HepG2 (cell line): Measurements from ENCODE around the gene UNC119B. TPM values are rescaled to one million over a fixed set of nuclear protein-coding genes. Genes with fewer than 3 reads are reported as not detected.

ENCODE experiments used
- ATAC-seq: fragments of 200-7000 bp; cut with Tn5 transposase; 3 replicates; pipeline ENCODE4 v1.9.1; 2020; ENCODE audit warnings: mild to moderate bottlenecking, moderate library complexity
- BruUV-seq: library from RNA; stranded (reverse); fragments of 400-500 nt; replicated peaks from 2 replicates; lab custom pipeline; 2021; lab: Mats Ljungman, UMichigan
- CTCF ChIA-PET: fragments of 300-600 bp; formaldehyde crosslinking; extraction: SDS; loops from one replicate; lab custom pipeline; 2021; ENCODE audit warnings: low total read pairs, inconsistent platforms, low intra/inter-chr PET ratio; lab: Yijun Ruan, JAX
- POLR2A ChIA-PET: fragments of 350-600 bp; sonication (Branson Sonifier 250); formaldehyde crosslinking; loops from one replicate; lab custom pipeline; 2020; ENCODE audit warnings: antibody characterized with exemption, inconsistent platforms; lab: Yijun Ruan, JAX
- DNase-seq: peaks from one replicate; pipeline ENCODE4 v3.0.0-alpha.2; 2015; ENCODE audit warnings: low spot score
- FAIRE-seq: peaks from 3 replicates; lab custom pipeline; 2011; peaks lifted over from hg19 to GRCh38; lab: Jason Lieb, UNC
- H2AFZ ChIP-seq: one replicate; pipeline ENCODE4 v1.6.1; 2011; ENCODE audit warnings: low read length, inconsistent platforms
- H3K27ac ChIP-seq: fragments of 300-600 bp; 3 replicates; pipeline ENCODE4 v1.8.0; 2011; ENCODE audit warnings: mixed run types, mild to moderate bottlenecking, mixed read lengths, low read length, inconsistent platforms; ENCODE audit not compliant: insufficient read depth; ENCODE audit errors: extremely low read length
- H3K27me3 ChIP-seq, 2 experiments: fragments of 200-600 bp in 1 of 2; 2 replicates in 1 of 2; 3 replicates in 1 of 2; pipeline versions ENCODE4 v1.6.0 to v1.8.0; 2011; ENCODE audit warnings: low read length in 2 of 2, mild to moderate bottlenecking in 2 of 2, moderate library complexity in 2 of 2, inconsistent platforms in 1 of 2; ENCODE audit not compliant: insufficient read depth in 2 of 2, control insufficient read depth in 1 of 2
- H3K36me3 ChIP-seq, 2 experiments: fragments of 200-600 bp in 1 of 2; replicated peaks in 1 of 2; 2 replicates in 1 of 2; 3 replicates in 1 of 2; pipeline versions ENCODE4 v1.5.1 to v1.8.0; 2011; ENCODE audit warnings: low read length in 2 of 2, inconsistent platforms in 1 of 2; ENCODE audit not compliant: insufficient read depth in 2 of 2, control insufficient read depth in 1 of 2
- H3K4me1 ChIP-seq: 2 replicates; pipeline ENCODE4 v1.5.1; 2012; ENCODE audit warnings: low read length, inconsistent platforms; ENCODE audit not compliant: insufficient read depth
- H3K4me2 ChIP-seq: 2 replicates; pipeline ENCODE4 v1.6.0; 2011; ENCODE audit warnings: low read depth, low read length, inconsistent platforms
- H3K4me3 ChIP-seq, 3 experiments: fragments of 200-600 bp in 1 of 3; sonication (generic), shearing (Covaris generic) in 1 of 3; replicated peaks in 1 of 3; 2 replicates each; pipeline ENCODE4 v1.5.1; 2011 to 2016; ENCODE audit warnings: low read length in 3 of 3, inconsistent platforms in 2 of 3, low read depth in 2 of 3, mild to moderate bottlenecking in 2 of 3, control low read depth in 1 of 3, mixed read lengths in 1 of 3; ENCODE audit not compliant: insufficient read depth in 1 of 3
- H3K79me2 ChIP-seq: one replicate; pipeline ENCODE4 v1.6.1; 2011; ENCODE audit warnings: low read length, inconsistent platforms; ENCODE audit not compliant: insufficient read depth
- H3K9ac ChIP-seq: 2 replicates; pipeline ENCODE4 v1.6.0; 2011; ENCODE audit warnings: mild to moderate bottlenecking, low read depth, low read length, inconsistent platforms; ENCODE audit not compliant: insufficient read depth
- H3K9me3 ChIP-seq: 2 replicates; pipeline ENCODE4 v1.5.1; 2012; ENCODE audit warnings: mild to moderate bottlenecking, low read length
- H4K20me1 ChIP-seq: 2 replicates; pipeline ENCODE4 v1.6.0; 2011; ENCODE audit warnings: inconsistent platforms, mild to moderate bottlenecking, low read length, moderate library complexity; ENCODE audit not compliant: insufficient read depth
- CREB1 ChIP-seq, 2 experiments: fragments of 450-650 bp in 1 of 2; IDR thresholded peaks; 2 replicates each; pipeline ENCODE4 v1.6.1; 2016 to 2017; ENCODE audit warnings: control low read depth in 1 of 2, mild to moderate bottlenecking in 1 of 2, missing compliant biosample characterization in 1 of 2, missing genetic modification characterization in 1 of 2
- CTCF ChIP-seq: sonication (generic); formaldehyde crosslinking; IDR thresholded peaks from 2 replicates; pipeline ENCODE4 v1.5.0; 2020; ENCODE audit warnings: mild to moderate bottlenecking, missing genetic modification reagents, moderate library complexity
- ERF ChIP-seq: IDR thresholded peaks from 2 replicates; pipeline ENCODE4 v1.6.1; 2018; ENCODE audit warnings: missing biosample characterization, missing genetic modification reagents
- MED13 ChIP-seq: sonication (generic); formaldehyde crosslinking; IDR thresholded peaks from 2 replicates; pipeline ENCODE4 v1.5.0; 2020; ENCODE audit warnings: missing genetic modification reagents
- TARDBP ChIP-seq: sonication (generic); formaldehyde crosslinking; IDR thresholded peaks from 2 replicates; pipeline ENCODE4 v1.8.0; 2022; ENCODE audit warnings: mild to moderate bottlenecking, missing genetic modification reagents
- ZNF263 ChIP-seq: sonication (generic); formaldehyde crosslinking; IDR thresholded peaks from 2 replicates; pipeline ENCODE4 v1.4.0; 2020; ENCODE audit warnings: missing genetic modification reagents
- ZNF33B ChIP-seq: sonication (generic); formaldehyde crosslinking; IDR thresholded peaks from 2 replicates; pipeline ENCODE4 v1.5.1; 2020; ENCODE audit warnings: mild to moderate bottlenecking, missing genetic modification reagents
- ZNF609 ChIP-seq: sonication (generic); formaldehyde crosslinking; IDR thresholded peaks from 2 replicates; pipeline ENCODE4 v1.4.0; 2020; ENCODE audit warnings: mild to moderate bottlenecking, missing genetic modification reagents, borderline replicate concordance
- ZNF772 ChIP-seq: sonication (generic); formaldehyde crosslinking; IDR thresholded peaks from 2 replicates; pipeline ENCODE4 v1.5.0; 2020; ENCODE audit warnings: mild to moderate bottlenecking, missing genetic modification reagents
- ZNF784 ChIP-seq: sonication (generic); formaldehyde crosslinking; IDR thresholded peaks from 2 replicates; pipeline ENCODE4 v1.5.1; 2020; ENCODE audit warnings: missing genetic modification reagents, mild to moderate bottlenecking, borderline replicate concordance
- WGBS: methylation state at CpG from one replicate; pipeline ENCODE4 v1.1.6; 2017; ENCODE audit warnings: low lambda C conversion rate; 5-methylcytosine and 5-hydroxymethylcytosine counted together
- in situ Hi-C: cut with HindIII; loops from 2 replicates; pipeline ENCODE4 v1.10.0; 2017; ENCODE audit warnings: low pct_unique_long_range_greater_than_20kb; ENCODE audit not compliant: extremely low pct_ligation_motif_present
- intact Hi-C: fragments of 100-400 bp; cut with micrococcal nuclease; formaldehyde crosslinking; loops from one replicate; pipeline ENCODE4 v1.10.0; 2022; ENCODE audit not compliant: unreplicated experiment
- polyA plus RNA-seq, 8 experiments: library from polyadenylated mRNA; depleted of rRNA in 3 of 8; stranded (reverse) in 7 of 8; unstranded in 1 of 8; fragments of >200 nt; fragmentation: Illumina TruSeq in 4 of 8; extraction: Trizol in 4 of 8; gene quantifications; 2 replicates each; pipeline versions ENCODE4 v1.2.1 to v1.2.3, GENCODE V29; 2011 to 2016; ENCODE audit warnings: low read depth in 4 of 8, missing spikeins in 1 of 8, mixed read lengths in 1 of 8; ENCODE audit not compliant: insufficient read depth in 1 of 8
- total RNA-seq, 5 experiments: library from RNA; depleted of rRNA; stranded (reverse); fragments of >200 nt; fragmentation: Illumina TruSeq; extraction: Trizol; gene quantifications; 2 replicates each; pipeline ENCODE4 v1.2.3, GENCODE V29; 2016; ENCODE audit warnings: low read depth in 1 of 5

Gene UNC119B
- total and polyA plus RNA-seq, 2 of the 13 experiments (the other 11 are each of a cell fraction or from before 2014, with no cell fraction given) = 19.6 to 19.7 TPM

- TF ChIP-seq CREB1 (IDR thresholded peaks at IDR 0.05) (no peak), CREB1 (CRISPR knock-in tag; IDR thresholded peaks at IDR 0.05) (peak; percentile 86)
Observed at GRCh38 chr12:120686151-120686689, 24.0 kb upstream of the UNC119B start (continued).

- H3K9ac ChIP-seq = peak within 1 kb of the TSS; percentile 85
- H3K36me3 ChIP-seq = no peaks in the 10 kb centered on the region
- peak within 1 kb of the TSS; percentile 71 for H2AFZ ChIP-seq
- no peaks in the 10 kb centered on the region for H3K9me3 ChIP-seq
- in situ Hi-C loops (no loop called here), intact Hi-C loops (loop anchor here (5.0 kb wide), 2 partner anchors 40 to 1390 kb away; partner anchors contain the start of gene MLXIP)
- ATAC-seq = peak; percentile 87
- POLR2A ChIA-PET = interaction anchor here (0.6 to 1.4 kb wide), 8 partner anchors 23 to 294 kb away, joined by 3 to 4 read pairs (median 3); partner anchors contain the start of genes HNF1A, POP5 and UNC119B
- CTCF ChIA-PET = no interaction called here
- peaks cover 23% of the 10 kb centered on the region for H4K20me1 ChIP-seq
- H3K27me3 ChIP-seq = no peaks in the 10 kb centered on the region
- no TSS peak for BruUV-seq
- H3K4me1 ChIP-seq = peaks cover 51% of the 10 kb centered on the region
- H3K27ac ChIP-seq = peak within 1 kb of the TSS; percentile 94
- H3K4me3 ChIP-seq = peak within 1 kb of the TSS; percentile 83 to 91 (median 86)
- peaks cover 48% of the 10 kb centered on the region for H3K79me2 ChIP-seq
- peak; percentile 94 for DNase-seq
- peak within 1 kb of the TSS; percentile 98 for H3K4me2 ChIP-seq
- 0% methylated on average over 3 of the region's 84 CpGs for WGBS
- FAIRE-seq = no peak
- TF ChIP-seq ERF (peak; percentile 64; the same call in 1 of the 2 replicates), ZNF33B (peak; percentile 19; the same call in 1 of the 2 replicates), CTCF (CRISPR knock-in tag) (peak; percentile 59), ZNF772 (CRISPR knock-in tag) (peak; percentile 51; the same call in 1 of the 2 replicates), TARDBP (peak; percentile 95), MED13 (peak; percentile 85; the same call in 1 of the 2 replicates), ZNF784 (CRISPR knock-in tag) (peak; percentile 82; the same call in 1 of the 2 replicates), ZNF609 (CRISPR knock-in tag) (peak; percentile 50; the same call in 1 of the 2 replicates), ZNF263 (peak; percentile 54; the same call in 1 of the 2 replicates)
Observed at GRCh38 chr12:120686690-120687577, 23.3 kb upstream of the UNC119B start, which contains the start of gene MLEC. Gene MLEC, plus strand, starts transcription at chr12:120687149. Its CDS starts 148 bp downstream, at chr12:120687297.
